GM19395 (cell line): Measurements from ENCODE around the gene MYPN.
"Not testable (repeated sequence)": the region's sequence is repeated elsewhere in the genome, so short reads cannot be mapped to it uniquely, and the experiment has no call there.

ENCODE experiments used
- ATAC-seq: cut with Tn5 transposase; IDR thresholded peaks from one replicate; pipeline ENCODE4 v1.9.1; 2021; ENCODE audit warnings: mild to moderate bottlenecking, moderate library complexity; ENCODE audit not compliant: unreplicated experiment

The MYPN gene

DNA sequence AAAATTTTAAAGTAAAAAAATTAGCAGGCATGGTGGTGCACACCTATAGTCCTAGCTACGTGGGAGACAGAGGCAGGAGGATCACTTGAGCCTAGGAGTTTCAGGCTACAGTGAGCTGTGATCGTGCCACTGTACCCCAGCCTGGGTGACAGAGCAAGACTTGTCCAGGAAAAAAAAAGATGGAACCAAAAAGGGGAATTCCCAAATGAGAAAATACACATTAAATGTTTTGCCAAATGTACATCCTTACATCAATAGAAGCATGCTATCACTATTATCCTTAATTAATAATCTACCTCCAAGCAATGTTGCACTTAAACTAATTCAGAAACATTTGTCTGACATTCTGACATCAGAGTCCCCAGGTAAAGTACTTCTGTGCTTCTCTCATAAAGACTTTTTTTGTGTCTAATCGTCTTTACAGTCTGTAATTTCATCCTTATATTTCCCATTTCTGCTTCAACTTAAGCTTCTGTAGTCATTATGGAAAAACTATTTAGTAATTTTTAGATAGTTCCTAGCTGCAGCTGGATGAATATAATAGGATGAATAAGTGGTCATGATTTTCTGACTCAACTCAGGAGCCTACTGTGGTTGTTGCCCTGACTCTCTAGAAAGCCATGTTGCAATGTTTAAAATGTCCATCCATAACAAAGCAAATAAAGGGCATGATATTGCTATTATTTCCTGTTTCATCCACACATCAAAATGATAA lies 57.7 kb downstream of the MYPN start:
- no peak for ATAC-seq

GRCh38 chr10:68167586-68168189 lies 58.4 kb downstream of the MYPN start:
- ATAC-seq, result no peak

- no peak for ATAC-seq
Observed at GRCh38 chr10:68171539-68172080, 62.3 kb downstream of the MYPN start.

DNA sequence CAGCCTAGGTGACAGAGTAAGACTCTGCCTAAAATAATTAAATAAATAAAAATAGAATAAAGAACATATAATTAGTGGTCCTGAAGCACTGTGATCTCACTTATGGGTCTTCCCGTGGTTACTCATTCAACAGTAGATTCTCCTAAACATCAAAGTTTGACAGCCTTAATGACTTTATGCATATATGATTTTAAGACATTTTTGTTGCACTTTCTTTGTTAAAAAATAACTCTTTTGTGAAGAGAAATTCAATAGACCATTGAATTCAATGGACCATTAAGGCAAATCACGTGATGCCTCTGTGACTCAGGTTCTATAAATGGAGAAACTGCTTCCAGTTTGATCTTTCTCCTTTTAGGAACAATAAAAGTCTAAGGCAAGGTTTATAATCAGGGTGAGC lies 63.0 kb downstream of the MYPN start:
- no peak for ATAC-seq

- no peak for ATAC-seq
Observed at GRCh38 chr10:68175949-68176348, 66.7 kb downstream of the MYPN start.

GRCh38 chr10:68176797-68177196 lies 67.5 kb downstream of the MYPN start:
- no peak for ATAC-seq

GRCh38 chr10:68178592-68178991 lies 69.3 kb downstream of the MYPN start:
- no peak for ATAC-seq

- no peak for ATAC-seq
Observed at GRCh38 chr10:68179016-68179415, 69.7 kb downstream of the MYPN start.

DNA sequence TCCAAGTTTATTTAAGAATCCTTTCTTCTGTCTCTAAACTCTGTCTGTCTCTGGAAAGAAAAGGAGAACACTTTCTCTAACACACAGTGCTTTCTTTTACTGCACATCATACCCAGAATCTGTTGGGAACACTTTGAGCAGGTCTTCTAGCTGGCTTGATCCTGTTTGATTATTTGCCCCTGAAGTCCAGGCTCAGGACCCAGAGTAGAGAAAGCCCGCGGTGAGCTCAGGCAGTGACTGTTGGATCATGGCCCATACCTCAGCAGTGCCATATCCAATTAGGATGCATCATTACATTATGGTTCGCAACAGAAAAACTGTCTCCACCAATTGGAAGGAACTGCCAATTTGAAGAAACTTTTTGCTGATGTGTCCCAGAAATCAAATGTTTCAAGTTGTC lies 71.2 kb downstream of the MYPN start:
- no peak for ATAC-seq

- ATAC-seq, result no peak
Observed at GRCh38 chr10:68184546-68184945, 75.3 kb downstream of the MYPN start.

DNA sequence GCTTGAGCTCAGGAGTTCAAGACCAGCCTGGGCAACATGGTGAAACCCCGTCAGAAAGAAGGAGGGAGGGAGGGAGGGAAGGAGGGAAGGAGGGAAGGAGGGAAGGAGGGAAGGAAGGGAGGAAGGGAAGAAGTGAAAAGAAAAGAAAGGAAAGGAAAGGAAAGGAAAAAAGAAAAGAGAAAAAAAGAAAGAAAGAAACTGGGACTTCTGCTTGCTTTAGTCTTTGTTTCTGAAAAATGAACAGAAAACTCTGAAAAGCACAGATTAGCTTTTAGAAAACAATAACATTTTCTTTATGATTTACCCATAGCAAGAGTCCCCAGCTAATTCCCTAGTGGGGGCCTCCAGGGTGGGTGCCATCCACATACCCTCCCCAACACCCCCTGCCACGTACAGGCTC lies 75.8 kb downstream of the MYPN start:
- no peak for ATAC-seq

GRCh38 chr10:68188835-68189234 lies 79.5 kb downstream of the MYPN start:
- ATAC-seq, result no peak

- ATAC-seq, result no peak
Observed at GRCh38 chr10:68192113-68192512, 82.8 kb downstream of the MYPN start.

DNA sequence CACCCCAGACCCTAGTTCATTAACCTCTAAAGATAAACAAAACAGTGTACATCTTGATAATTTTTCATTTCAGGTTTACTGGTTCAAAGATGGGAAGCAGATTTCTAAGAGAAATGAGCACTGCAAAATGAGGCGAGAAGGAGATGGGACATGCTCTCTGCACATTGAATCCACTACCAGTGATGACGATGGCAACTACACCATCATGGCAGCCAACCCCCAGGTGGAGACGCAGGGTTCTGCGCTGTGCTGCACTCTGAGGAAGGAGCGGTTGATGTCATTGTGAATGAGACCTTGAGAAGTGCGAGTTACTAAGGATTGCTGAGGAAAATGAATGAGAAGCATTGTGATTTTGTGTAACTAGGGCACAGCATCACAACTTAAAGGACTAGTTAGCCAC lies 85.0 kb downstream of the MYPN start:
- no peak for ATAC-seq

- ATAC-seq, result not testable (repeated sequence)
Observed at GRCh38 chr10:68195776-68196175, 86.5 kb downstream of the MYPN start.

DNA sequence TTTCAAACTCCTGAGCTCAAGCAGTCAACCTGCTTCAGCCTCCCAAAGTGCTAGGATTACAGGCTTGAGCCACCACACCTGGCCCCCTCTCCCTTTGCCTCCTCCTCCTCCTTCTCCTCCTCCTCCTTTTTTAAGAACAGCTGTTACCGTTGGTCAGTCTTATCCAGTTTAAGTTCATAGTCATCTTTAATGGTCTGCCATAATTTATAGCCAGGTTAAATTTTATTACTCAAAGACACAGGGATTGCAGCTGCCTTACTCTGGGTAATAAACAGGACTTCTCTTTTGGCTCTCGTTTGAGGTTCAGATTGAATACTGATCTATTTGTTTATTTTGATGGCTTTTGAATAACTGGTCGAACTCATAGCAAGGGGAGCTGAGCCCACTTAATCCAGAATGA lies 87.4 kb downstream of the MYPN start:
- ATAC-seq, result no peak

DNA sequence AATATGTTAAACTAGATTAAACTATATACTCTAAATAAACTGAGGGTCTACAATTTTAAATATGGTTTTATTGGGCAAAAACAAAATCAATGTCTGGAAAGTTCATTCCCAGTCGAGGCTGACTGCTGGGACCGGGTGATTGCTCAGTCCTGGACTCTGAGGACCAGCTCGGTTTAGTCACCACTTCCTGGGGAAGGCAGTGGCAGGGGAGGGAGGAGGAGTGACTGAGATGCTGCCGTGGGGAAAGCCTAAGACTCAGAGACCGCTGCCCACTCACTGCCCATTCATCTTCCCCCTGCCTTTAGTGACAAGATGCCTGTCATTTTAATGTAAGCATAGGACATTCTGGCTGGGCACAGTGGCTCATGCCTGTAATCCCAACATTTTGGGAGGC lies 93.7 kb downstream of the MYPN start:
- no peak for ATAC-seq

- ATAC-seq, result peak; percentile 66
Observed at GRCh38 chr10:68208424-68209042, 99.2 kb downstream of the MYPN start.

GRCh38 chr10:68211669-68212068 lies 102.4 kb downstream of the MYPN start:
- ATAC-seq, result no peak

DNA sequence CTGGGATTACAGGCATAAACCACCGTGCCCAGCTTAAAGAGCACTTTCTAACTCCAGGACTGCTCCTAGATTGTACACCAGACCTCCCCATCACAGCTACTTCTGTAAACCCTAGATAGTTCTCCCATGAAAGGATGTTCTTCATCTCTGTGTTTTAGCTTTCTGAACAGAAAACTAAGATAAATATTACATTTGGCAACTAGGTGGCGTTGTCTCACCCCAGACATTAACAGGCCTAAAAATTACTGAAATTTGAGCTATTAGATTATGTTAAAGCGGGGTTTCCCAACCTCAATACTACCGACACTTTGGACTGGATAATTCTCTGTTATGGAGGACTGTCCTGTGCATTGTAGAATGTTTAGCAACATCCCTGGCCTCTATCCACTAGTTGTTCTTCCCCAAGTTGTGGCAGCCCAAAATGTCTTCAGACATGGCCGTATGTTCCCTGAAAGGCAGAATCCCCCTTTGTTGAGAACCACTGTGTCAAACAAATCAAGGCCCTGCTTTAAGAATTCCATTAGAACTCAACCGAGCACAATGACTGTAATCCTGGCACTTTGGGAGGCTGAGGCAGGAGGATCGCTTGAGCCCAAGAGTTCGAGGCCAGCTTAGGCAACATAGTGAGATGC lies 103.5 kb downstream of the MYPN start:
- no peak for ATAC-seq

DNA sequence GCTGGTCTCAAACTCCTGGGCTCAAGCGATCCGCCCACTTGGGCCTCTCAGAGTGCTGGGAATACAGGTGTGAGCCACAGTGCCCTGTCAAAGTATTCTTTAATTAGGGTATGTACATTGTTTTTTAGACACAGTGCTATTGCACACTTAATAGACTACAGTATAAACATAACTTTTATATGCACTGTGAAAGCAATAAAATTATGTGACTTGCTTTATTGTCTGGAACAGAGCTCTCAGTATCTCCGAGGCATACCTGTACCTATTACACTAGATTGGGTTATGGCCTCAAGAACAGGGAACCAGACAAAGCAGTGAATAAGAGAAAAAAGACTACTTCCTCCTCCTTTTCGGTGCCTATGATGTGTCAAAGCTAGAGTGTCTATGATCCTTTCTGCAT lies 109.5 kb downstream of the MYPN start:
- no peak for ATAC-seq

GRCh38 chr10:68221196-68221595 lies 111.9 kb downstream of the MYPN start:
- no peak for ATAC-seq
